ENCODE measurements around the gene CIAO2B.
A peak's percentile ranks its signal among the peaks of the same experiment; 100 is the strongest.
"Not testable (repeated sequence)": the region's sequence is repeated elsewhere in the genome, so short reads cannot be mapped to it uniquely, and the experiment has no call there.

CIAO2B gene

DNA sequence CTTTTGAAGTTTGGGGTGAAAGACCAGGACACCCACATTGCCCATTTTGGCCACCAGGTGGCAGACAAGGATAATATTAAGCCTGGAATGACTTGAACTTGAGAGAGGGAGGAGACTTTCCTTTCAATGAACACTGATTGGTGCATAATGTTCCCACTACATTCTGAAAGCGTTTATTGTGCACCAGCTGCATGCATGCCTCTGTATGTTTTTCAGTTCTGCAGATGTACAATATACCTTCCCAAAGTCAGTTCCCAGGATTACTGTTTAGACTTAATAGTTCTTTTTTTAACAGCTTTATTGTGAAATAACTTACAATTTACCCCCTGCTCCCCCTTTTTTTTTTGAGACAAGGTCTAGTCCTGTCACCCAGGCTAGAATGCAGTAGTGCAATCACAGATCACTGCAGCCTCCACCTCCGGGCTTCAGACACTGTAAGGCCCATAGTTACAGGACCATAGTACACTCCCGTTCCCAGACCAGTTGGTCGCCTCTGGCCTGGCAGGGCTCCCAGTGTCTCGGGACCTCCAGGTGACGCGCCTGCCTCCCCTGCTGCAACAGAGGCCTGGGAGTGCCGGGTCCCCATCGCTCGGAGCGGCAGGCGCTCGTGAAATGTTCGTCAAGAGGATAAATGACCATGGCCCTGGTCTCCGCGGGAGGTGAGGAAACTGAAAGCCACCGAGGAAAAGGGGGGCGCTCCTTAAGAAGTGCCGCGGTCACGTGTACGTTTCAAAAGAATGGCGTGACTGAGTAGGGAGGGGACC lies 13.3 kb upstream of the CIAO2B start:
- DNase-seq (ENCODE audit: low spot score) = peak; percentile 87
- TF ChIP-seq, protein P1, sequence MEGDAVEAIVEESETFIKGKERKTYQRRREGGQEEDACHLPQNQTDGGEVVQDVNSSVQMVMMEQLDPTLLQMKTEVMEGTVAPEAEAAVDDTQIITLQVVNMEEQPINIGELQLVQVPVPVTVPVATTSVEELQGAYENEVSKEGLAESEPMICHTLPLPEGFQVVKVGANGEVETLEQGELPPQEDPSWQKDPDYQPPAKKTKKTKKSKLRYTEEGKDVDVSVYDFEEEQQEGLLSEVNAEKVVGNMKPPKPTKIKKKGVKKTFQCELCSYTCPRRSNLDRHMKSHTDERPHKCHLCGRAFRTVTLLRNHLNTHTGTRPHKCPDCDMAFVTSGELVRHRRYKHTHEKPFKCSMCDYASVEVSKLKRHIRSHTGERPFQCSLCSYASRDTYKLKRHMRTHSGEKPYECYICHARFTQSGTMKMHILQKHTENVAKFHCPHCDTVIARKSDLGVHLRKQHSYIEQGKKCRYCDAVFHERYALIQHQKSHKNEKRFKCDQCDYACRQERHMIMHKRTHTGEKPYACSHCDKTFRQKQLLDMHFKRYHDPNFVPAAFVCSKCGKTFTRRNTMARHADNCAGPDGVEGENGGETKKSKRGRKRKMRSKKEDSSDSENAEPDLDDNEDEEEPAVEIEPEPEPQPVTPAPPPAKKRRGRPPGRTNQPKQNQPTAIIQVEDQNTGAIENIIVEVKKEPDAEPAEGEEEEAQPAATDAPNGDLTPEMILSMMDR (IDR thresholded peaks at IDR 0.05; ENCODE audit: extremely low read depth, missing control alignments) = peak; percentile 73

DNA sequence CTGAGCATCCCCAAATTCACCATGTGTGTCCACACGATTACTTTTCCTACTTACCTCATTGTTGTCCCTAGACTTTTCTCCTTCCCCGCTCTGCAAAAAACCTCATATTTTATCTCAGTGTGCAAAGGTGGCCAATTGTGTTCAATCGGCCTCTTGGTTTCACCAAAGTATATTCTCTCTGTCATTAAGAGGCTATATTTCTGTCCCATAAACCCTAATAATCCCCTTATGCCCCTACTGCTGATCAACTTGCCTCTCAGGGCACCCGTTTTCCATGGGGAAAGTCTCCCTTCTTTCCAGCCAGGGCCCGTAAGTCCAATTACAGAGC lies 12.7 kb upstream of the CIAO2B start:
- no peak for DNase-seq (ENCODE audit: low spot score)
- TF ChIP-seq, protein P1 (IDR thresholded peaks at IDR 0.05; ENCODE audit: extremely low read depth, missing control alignments) = no peak

- DNase-seq (ENCODE audit: low spot score) = no peak
Observed at GRCh38 chr16:66946541-66946940, 12.3 kb upstream of the CIAO2B start.

GRCh38 chr16:66945939-66946338 lies 11.7 kb upstream of the CIAO2B start:
- no peak for DNase-seq (ENCODE audit: low spot score)
- TF ChIP-seq, protein P1 (IDR thresholded peaks at IDR 0.05; ENCODE audit: extremely low read depth, missing control alignments) = no peak

More at GRCh38 chr16:66946541-66946940, 12.3 kb upstream of the CIAO2B start:
- TF ChIP-seq, protein P1 (IDR thresholded peaks at IDR 0.05; ENCODE audit: extremely low read depth, missing control alignments) = no peak

DNA sequence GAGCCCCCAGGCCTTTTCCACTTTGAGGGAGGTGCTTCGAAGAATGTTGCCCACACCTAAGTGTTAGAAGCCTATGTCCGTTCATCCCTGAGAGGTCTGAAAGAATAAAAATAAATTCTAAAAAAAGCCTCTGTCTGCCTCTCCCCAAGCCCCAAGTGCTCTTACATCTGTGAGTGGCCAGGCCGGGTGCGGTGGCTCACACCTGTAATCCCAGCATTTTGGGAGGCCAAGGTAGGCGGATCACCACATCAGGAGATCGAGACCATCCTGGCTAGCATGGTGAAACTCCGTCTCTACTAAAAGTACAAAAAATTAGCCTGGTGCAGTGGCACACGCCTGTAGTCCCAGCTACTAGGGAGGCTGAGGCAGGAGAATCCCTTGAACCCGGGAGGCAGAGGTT lies 10.8 kb upstream of the CIAO2B start:
- DNase-seq (ENCODE audit: low spot score) = not testable (repeated sequence)

DNA sequence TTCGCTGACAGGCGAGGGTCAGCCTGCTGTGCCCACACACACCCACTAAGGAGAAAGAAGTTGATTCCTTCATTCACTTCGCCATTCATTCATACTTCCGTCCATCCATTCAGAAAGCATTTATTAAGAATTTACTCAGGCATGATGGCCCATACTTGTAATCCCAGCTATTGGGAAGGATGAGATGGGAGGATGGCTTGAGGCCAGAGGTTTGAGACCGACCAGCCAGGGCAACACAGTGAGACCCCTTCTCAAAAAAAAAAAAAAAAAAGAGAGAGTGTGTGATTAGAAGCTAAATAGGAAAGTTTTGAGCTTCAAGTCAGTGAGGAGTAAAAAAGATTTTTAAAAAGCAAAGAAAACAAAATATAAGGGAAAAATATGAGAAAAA lies 9.8 kb upstream of the CIAO2B start:
- DNase-seq (ENCODE audit: low spot score) = no peak
- TF ChIP-seq, protein P1 (IDR thresholded peaks at IDR 0.05; ENCODE audit: extremely low read depth, missing control alignments) = no peak

DNA sequence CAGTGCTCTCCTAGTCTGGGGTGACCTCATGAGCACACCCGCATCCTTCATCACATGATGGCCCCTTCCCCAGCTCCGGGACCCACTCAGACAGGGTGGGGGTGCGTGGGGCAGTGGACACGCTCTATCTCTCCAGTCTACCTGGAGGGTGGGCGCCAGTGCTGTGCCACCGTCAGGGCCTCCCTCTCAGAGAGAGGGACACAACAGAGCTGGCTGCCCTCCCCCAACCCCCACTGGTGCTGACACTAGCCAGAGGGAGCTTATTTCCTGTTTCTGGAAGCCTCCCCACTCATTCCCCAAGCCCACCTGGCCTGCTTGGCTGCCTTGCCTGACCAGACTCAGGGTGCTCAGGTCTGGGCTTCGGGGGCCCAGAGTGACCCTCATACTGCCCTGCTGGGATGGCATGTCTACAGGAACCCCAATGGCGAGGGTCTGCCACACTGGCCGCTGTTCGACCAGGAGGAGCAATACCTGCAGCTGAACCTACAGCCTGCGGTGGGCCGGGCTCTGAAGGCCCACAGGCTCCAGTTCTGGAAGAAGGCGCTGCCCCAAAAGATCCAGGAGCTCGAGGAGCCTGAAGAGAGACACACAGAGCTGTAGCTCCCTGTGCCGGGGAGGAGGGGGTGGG lies 9.3 kb upstream of the CIAO2B start:
- no peak for DNase-seq (ENCODE audit: low spot score)

More for the DNA sequence above, 9.3 kb upstream of the CIAO2B start:
- TF ChIP-seq, protein P1 (IDR thresholded peaks at IDR 0.05; ENCODE audit: extremely low read depth, missing control alignments) = no peak
